GM18526 (cell line): ENCODE results near the gene CREB3.

Experiments used
- POLR2A ChIP-seq: IDR thresholded peaks from 3 replicates; pipeline ENCODE4 v1.6.1; 2011; ENCODE audit not compliant: insufficient read length; ENCODE audit errors: extremely low read depth

Gene CREB3

GRCh38 chr9:35732185-35732799 is at the start of gene CREB3, which contains the start of gene TLN1:
Gene CREB3 (plus strand): TSS chr9:35732666. CDS start chr9:35732773, 107 bp downstream.
Gene TLN1 (minus strand): TSS chr9:35732195. CDS start chr9:35725694, 6,501 bp downstream.
- TF ChIP-seq POLR2A, result peak; percentile 88

- no peak for TF ChIP-seq POLR2A
These were observed 49.1 kb upstream of the CREB3 start for GRCh38 chr9:35683323-35683722.

DNA sequence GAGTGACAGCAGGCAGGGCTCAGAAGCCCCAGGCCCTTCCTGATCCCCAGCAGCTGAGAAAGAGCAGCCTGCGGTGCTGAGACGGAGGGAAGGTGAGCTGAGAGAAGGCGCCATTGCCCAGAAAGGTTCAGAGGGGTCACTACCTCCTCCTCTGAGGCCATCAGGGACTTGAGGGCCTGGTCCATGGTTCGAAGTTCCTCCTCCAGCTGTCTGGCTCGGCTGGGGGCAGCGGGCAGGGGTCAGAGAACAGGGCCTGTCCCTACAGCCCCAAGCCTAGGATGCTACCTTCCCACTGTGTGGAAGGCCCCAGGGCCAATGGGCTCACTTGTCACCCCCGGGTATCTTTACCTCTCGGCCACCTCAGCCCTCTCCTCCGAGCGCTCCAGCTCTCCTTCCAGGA is 47.5 kb upstream of the CREB3 start:
- TF ChIP-seq POLR2A, result no peak

- TF ChIP-seq POLR2A, result no peak
These were observed 47.0 kb upstream of the CREB3 start for GRCh38 chr9:35685506-35685905.

GRCh38 chr9:35686222-35687203 is 46.0 kb upstream of the CREB3 start:
- no peak for TF ChIP-seq POLR2A

GRCh38 chr9:35687306-35687705 is 45.2 kb upstream of the CREB3 start:
- no peak for TF ChIP-seq POLR2A

DNA sequence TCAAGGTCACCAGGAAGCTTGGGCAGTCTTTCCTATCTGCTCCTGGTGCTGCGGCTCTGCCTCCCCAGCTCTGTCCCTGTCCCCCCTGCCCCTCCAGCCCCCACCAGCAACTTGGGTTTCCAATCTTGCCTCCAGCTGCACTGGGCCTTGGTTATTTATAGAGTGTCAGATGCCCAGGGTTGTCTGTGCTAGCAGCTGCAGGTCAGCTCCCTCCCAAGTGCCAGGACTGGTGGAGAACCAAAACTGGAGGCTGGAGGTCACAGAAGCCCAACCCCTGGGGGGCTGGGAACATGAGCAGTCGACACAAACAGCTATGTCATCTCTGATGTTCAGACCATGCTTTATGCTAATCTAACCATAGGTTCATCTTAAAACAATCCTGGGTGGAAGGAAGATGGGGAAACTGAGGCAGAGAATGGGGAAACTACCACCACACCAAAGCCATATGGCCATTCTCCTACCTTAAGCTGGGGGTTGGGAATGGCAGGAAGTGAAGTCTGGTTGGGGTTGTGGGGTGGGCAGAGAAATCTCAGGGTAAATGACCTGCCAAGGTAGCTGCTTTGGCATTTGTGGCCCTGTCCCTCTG is 44.4 kb upstream of the CREB3 start:
- no peak for TF ChIP-seq POLR2A

GRCh38 chr9:35688558-35689541 is 43.6 kb upstream of the CREB3 start:
- TF ChIP-seq POLR2A, result no peak

- no peak for TF ChIP-seq POLR2A
These were observed 42.7 kb upstream of the CREB3 start, which contains the start of gene TPM2 for GRCh38 chr9:35689542-35690293. Gene TPM2 (minus strand): TSS chr9:35689925. CDS start chr9:35689817, 108 bp downstream.

- no peak for TF ChIP-seq POLR2A
These were observed 42.2 kb upstream of the CREB3 start for GRCh38 chr9:35690294-35690613.

GRCh38 chr9:35690614-35691333 is 41.7 kb upstream of the CREB3 start:
- no peak for TF ChIP-seq POLR2A

- TF ChIP-seq POLR2A, result no peak
These were observed 41.2 kb upstream of the CREB3 start for GRCh38 chr9:35691334-35691650.

DNA sequence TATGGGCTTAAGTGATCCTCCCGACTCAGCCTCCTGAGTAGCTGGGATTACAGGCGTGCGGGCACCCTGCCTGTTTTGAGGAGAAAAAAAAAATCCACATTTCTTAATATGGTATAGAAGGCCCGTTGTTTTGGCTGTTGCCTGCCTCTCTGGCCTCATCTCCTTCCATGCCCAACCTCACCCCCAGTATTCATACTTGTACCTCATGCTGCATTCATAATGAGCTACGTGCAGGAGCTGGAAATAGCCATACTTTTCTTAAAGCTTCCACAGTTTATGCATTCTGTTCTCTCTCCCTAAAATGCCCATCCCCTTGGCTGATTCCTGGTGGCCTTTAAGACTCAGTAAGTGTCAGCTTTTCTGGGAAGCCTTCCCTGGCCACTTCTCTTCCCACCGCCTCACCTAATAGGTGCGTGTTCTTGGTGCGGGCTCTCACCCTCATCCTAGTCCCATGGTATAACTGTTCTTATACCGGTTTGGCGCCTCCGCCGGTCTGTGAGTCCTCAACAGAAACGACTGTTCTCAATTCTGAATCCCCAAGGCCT is 40.6 kb upstream of the CREB3 start:
- no peak for TF ChIP-seq POLR2A
